K562 (cell line): ENCODE data around the gene TRAF3. TPM values are rescaled to one million over a fixed set of nuclear protein-coding genes. Genes with fewer than 3 reads are reported as not detected.

Experiments used
- ATAC-seq: fragments of 200-7000 bp; cut with Tn5 transposase; 3 replicates; pipeline ENCODE4 v1.9.1; 2020; ENCODE audit warnings: moderate library complexity
- BruUV-seq: library from RNA; stranded (reverse); fragments of 400-500 nt; replicated peaks from 2 replicates; lab custom pipeline; 2021; lab: Mats Ljungman, UMichigan
- CTCF ChIA-PET: fragments of 300-600 bp; formaldehyde crosslinking; extraction: SDS; loops from one replicate; lab custom pipeline; 2021; ENCODE audit warnings: low intra/inter-chr PET ratio; lab: Yijun Ruan, JAX
- POLR2A ChIA-PET: fragments of 300-600, 350-650 bp; sonication (Branson Sonifier 250); formaldehyde crosslinking; extraction: SDS; loops from one replicate; lab custom pipeline; 2021; ENCODE audit warnings: antibody characterized with exemption, inconsistent platforms; lab: Yijun Ruan, JAX
- DNase-seq, 4 experiments: peaks; one replicate each; pipeline versions ENCODE4 v3.0.0 to v3.0.0-alpha.2; 2011 to 2018; ENCODE audit warnings: low spot score in 3 of 4, mixed read lengths in 3 of 4; ENCODE audit errors: extremely low read depth in 1 of 4
- FAIRE-seq: peaks from 2 replicates; lab custom pipeline; 2011; peaks lifted over from hg19 to GRCh38; lab: Jason Lieb, UNC
- H2AFZ ChIP-seq: 2 replicates; pipeline ENCODE4 v1.6.0; 2011; ENCODE audit warnings: low read depth, low read length, control low read depth, inconsistent platforms
- H3K27ac ChIP-seq: fragments of 200-600 bp; 3 replicates; pipeline ENCODE4 v1.8.0; 2011; ENCODE audit warnings: low read depth, mild to moderate bottlenecking, control low read depth, inconsistent platforms, low read length, moderate library complexity, mixed read lengths; ENCODE audit errors: extremely low read depth
- H3K27me3 ChIP-seq, 2 experiments: fragments of 300-600 bp in 1 of 2; 2 replicates in 1 of 2; 3 replicates in 1 of 2; pipeline versions ENCODE4 v1.6.0 to v1.8.0; 2011; ENCODE audit warnings: inconsistent platforms in 2 of 2, low read length in 2 of 2, mild to moderate bottlenecking in 1 of 2, mixed read lengths in 1 of 2, moderate library complexity in 1 of 2; ENCODE audit not compliant: control insufficient read depth in 2 of 2, insufficient read depth in 2 of 2
- H3K36me3 ChIP-seq: fragments of 300-600 bp; 3 replicates; pipeline ENCODE4 v1.8.0; 2011; ENCODE audit warnings: mild to moderate bottlenecking, low read length, inconsistent platforms; ENCODE audit not compliant: control insufficient read depth, insufficient read depth
- H3K4me1 ChIP-seq, 2 experiments: fragments of 200-600 bp in 1 of 2; replicated peaks in 1 of 2; 2 replicates in 1 of 2; 3 replicates in 1 of 2; pipeline versions ENCODE4 v1.5.1 to v1.8.0; 2011; ENCODE audit warnings: inconsistent platforms in 2 of 2, low read length in 2 of 2, mild to moderate bottlenecking in 1 of 2, mixed read lengths in 1 of 2, moderate library complexity in 1 of 2; ENCODE audit not compliant: control insufficient read depth in 2 of 2, insufficient read depth in 2 of 2
- H3K4me2 ChIP-seq: 2 replicates; pipeline ENCODE4 v1.6.1; 2011; ENCODE audit warnings: low read length, control low read depth, inconsistent platforms, mixed read lengths; ENCODE audit not compliant: insufficient read depth
- H3K4me3 ChIP-seq: fragments of 200-600 bp; sonication (generic), shearing (Covaris generic); 2 replicates; pipeline ENCODE4 v1.5.1; 2016; ENCODE audit warnings: control low read depth, inconsistent platforms
- H3K79me2 ChIP-seq: fragments of 200-600 bp; 3 replicates; pipeline ENCODE4 v1.8.0; 2011; ENCODE audit warnings: low read length, inconsistent platforms; ENCODE audit not compliant: control insufficient read depth, insufficient read depth
- H3K9ac ChIP-seq, 2 experiments: 2 replicates each; pipeline versions ENCODE4 v1.6.0 to v1.6.1; 2011; ENCODE audit warnings: low read depth in 2 of 2, low read length in 2 of 2, control low read depth in 1 of 2, inconsistent platforms in 1 of 2, mild to moderate bottlenecking in 1 of 2, mixed read lengths in 1 of 2; ENCODE audit not compliant: insufficient read depth in 1 of 2
- H3K9me1 ChIP-seq: one replicate; pipeline ENCODE4 v1.6.0; 2011; ENCODE audit warnings: inconsistent platforms, mild to moderate bottlenecking, low read length, moderate library complexity; ENCODE audit not compliant: control insufficient read depth, insufficient read depth
- H3K9me3 ChIP-seq: replicated peaks from 2 replicates; pipeline ENCODE4 v1.5.1; 2011; ENCODE audit warnings: low read depth, low read length, inconsistent platforms; ENCODE audit not compliant: control insufficient read depth, insufficient read depth
- H4K20me1 ChIP-seq: replicated peaks from 2 replicates; pipeline ENCODE4 v1.6.1; 2011; ENCODE audit warnings: low read length, inconsistent platforms, mixed read lengths; ENCODE audit not compliant: control insufficient read depth, insufficient read depth
- AFF1 ChIP-seq, 2 experiments: fragments of 450-650 bp; IDR thresholded peaks; 2 replicates each; pipeline ENCODE4 v1.6.1; 2018; ENCODE audit warnings: mild to moderate bottlenecking in 2 of 2, low read depth in 1 of 2; ENCODE audit not compliant: partially characterized antibody in 2 of 2
- GTF3C2 ChIP-seq: IDR thresholded peaks from 3 replicates; pipeline ENCODE4 v1.6.1; 2011; ENCODE audit warnings: borderline replicate concordance, mild to moderate bottlenecking, moderate library complexity; ENCODE audit not compliant: insufficient read length; ENCODE audit errors: extremely low read depth
- MECOM ChIP-seq: fragments of 250-450 bp; sonication (Bioruptor Pico); IDR thresholded peaks from 2 replicates; pipeline ENCODE4 v1.8.0; 2022; ENCODE audit warnings: inconsistent platforms
- MLLT1 ChIP-seq, 2 experiments: fragments of 450-650 bp; IDR thresholded peaks; 2 replicates each; pipeline ENCODE4 v1.6.1; 2016
- NCOA4 ChIP-seq: fragments of 450-650 bp; IDR thresholded peaks from 2 replicates; pipeline ENCODE4 v1.6.1; 2018; ENCODE audit warnings: mild to moderate bottlenecking; ENCODE audit not compliant: partially characterized antibody
- PHF20 ChIP-seq: fragments of 450-650 bp; IDR thresholded peaks from 2 replicates; pipeline ENCODE4 v1.6.1; 2018; ENCODE audit not compliant: partially characterized antibody
- SIN3A ChIP-seq, 2 experiments: fragments of 150-350 bp in 1 of 2; IDR thresholded peaks; 2 replicates each; pipeline ENCODE4 v1.6.1; 2011 to 2016; ENCODE audit warnings: borderline replicate concordance in 2 of 2, low read depth in 2 of 2, low read length in 2 of 2, mild to moderate bottlenecking in 2 of 2, moderate library complexity in 2 of 2; ENCODE audit not compliant: control insufficient read depth in 1 of 2
- SOX6 ChIP-seq: fragments of 450-650 bp; IDR thresholded peaks from 2 replicates; pipeline ENCODE4 v1.6.1; 2014; ENCODE audit warnings: mild to moderate bottlenecking
- TRIM28 ChIP-seq: fragments of 450-650 bp; IDR thresholded peaks from 2 replicates; pipeline ENCODE4 v1.6.1; 2017
- ZFP36 ChIP-seq: fragments of 150-350 bp; IDR thresholded peaks from 2 replicates; pipeline ENCODE4 v1.6.1; 2018; ENCODE audit warnings: low read length, low read depth; ENCODE audit not compliant: partially characterized antibody
- ZNF277 ChIP-seq: fragments of 250-450 bp; sonication (Bioruptor Pico); IDR thresholded peaks from 2 replicates; pipeline ENCODE4 v1.8.0; 2022; ENCODE audit warnings: inconsistent platforms, mild to moderate bottlenecking, moderate library complexity, borderline replicate concordance
- WGBS: fragments of 100-300 bp; shearing (Covaris generic); methylation state at CpG from one replicate; pipeline ENCODE4 v1.1.6; 2016; ENCODE audit warnings: low coverage, mixed read lengths; ENCODE audit not compliant: insufficient coverage; ENCODE audit errors: missing lambda C conversion rate; 5-methylcytosine and 5-hydroxymethylcytosine counted together
- in situ Hi-C: fragments of 300-500 bp; cut with MboI; formaldehyde crosslinking; loops from 4 replicates; pipeline ENCODE4 v1.15.0; 2018; ENCODE audit warnings: inconsistent platforms, mixed read lengths
- intact Hi-C: fragments of 100-400 bp; cut with micrococcal nuclease; formaldehyde crosslinking; loops from 2 replicates; pipeline ENCODE4 v1.14.2; 2022
- polyA plus RNA-seq, 8 experiments: library from polyadenylated mRNA; depleted of rRNA in 4 of 8; stranded (reverse) in 5 of 8; unstranded in 3 of 8; fragments of >200 nt; fragmentation: Nextera tagmentation in 2 of 8; fragmentation: Illumina TruSeq in 1 of 8; extraction: Ambion mirVana in 2 of 8; extraction: Trizol in 1 of 8; gene quantifications; 2 replicates each; pipeline versions ENCODE4 v1.2.1 to v1.2.3, GENCODE V29; 2011 to 2014; ENCODE audit warnings: inconsistent platforms in 1 of 8, missing spikeins in 1 of 8
- total RNA-seq, 7 experiments: library from RNA; depleted of rRNA in 6 of 7; stranded (reverse); fragments of >200 nt in 6 of 7; fragmentation: Illumina TruSeq in 2 of 7; extraction: Trizol in 2 of 7; gene quantifications; 2 replicates each; pipeline versions ENCODE4 v1.2.1 to v1.2.3, GENCODE V29; 2011 to 2021; ENCODE audit warnings: low replicate concordance in 1 of 7

The TRAF3 gene
- total and polyA plus RNA-seq, 9 of the 15 experiments (the other 6 are each of a cell fraction or from before 2014, with no cell fraction given) = 0.52 to 21.3 (median 9.9) TPM

GRCh38 chr14:102891556-102891955 is 114.3 kb downstream of the TRAF3 start:
- Histone ChIP-seq H4K20me1 (no peaks in the 10 kb centered on the region), H3K9me3 (no peaks in the 10 kb centered on the region), H3K9me1 (no peaks in the 10 kb centered on the region), H3K27me3 (no peaks in the 10 kb centered on the region), H3K4me3 (no peak overlapping the region), H3K4me1 (no peaks in the 10 kb centered on the region), H3K36me3 (peaks cover 27% of the 10 kb centered on the region; the same call in 2 of the 3 replicates), H3K9ac (no peak overlapping the region), H3K27ac (no peak overlapping the region), H3K4me2 (no peak overlapping the region), H2AFZ (no peak overlapping the region), H3K79me2 (no peaks in the 10 kb centered on the region)
- in situ Hi-C loops (no loop called here), intact Hi-C loops (no loop called here)
- POLR2A ChIA-PET = no interaction called here
- BruUV-seq = no TSS peak
- FAIRE-seq (no peak), DNase-seq (no peak), ATAC-seq (no peak)
- CTCF ChIA-PET = no interaction called here
- 75% methylated on average over 4 of the region's 4 CpGs for WGBS
- TF ChIP-seq PHF20 = no peak
- no peak for TF ChIP-seq SIN3A (IDR thresholded peaks at IDR 0.05; ENCODE audit: borderline replicate concordance in 2 of 2, control insufficient read depth in 1 of 2, low read depth in 2 of 2, low read length in 2 of 2)
- TF ChIP-seq TRIM28 = no peak
- no peak for TF ChIP-seq NCOA4
- TF ChIP-seq MLLT1 (IDR thresholded peaks at IDR 0.05) = no peak
- TF ChIP-seq ZFP36 = no peak
- TF ChIP-seq GTF3C2 = no peak
- no peak for TF ChIP-seq AFF1 (IDR thresholded peaks at IDR 0.05; ENCODE audit: low read depth in 1 of 2, partially characterized antibody in 2 of 2)
- TF ChIP-seq ZNF277 (CRISPR knock-in tag) = no peak
- TF ChIP-seq SOX6 = no peak
- TF ChIP-seq MECOM (CRISPR knock-in tag) = no peak
